Stimulated activated CD8-positive, alpha-beta memory T cell treated with anti-CD3 and anti-CD28 coated beads, Interleukin-15, amount 100 ng/mL, for 24 hours (primary cell): ENCODE data around the gene KRT8.
A peak's percentile ranks its signal among the peaks of the same experiment; 100 is the strongest.

Experiments
- DNase-seq: peaks from one replicate; pipeline ENCODE4 v3.0.0-alpha.2; 2020; ENCODE audit warnings: low read depth

Gene KRT8

DNA sequence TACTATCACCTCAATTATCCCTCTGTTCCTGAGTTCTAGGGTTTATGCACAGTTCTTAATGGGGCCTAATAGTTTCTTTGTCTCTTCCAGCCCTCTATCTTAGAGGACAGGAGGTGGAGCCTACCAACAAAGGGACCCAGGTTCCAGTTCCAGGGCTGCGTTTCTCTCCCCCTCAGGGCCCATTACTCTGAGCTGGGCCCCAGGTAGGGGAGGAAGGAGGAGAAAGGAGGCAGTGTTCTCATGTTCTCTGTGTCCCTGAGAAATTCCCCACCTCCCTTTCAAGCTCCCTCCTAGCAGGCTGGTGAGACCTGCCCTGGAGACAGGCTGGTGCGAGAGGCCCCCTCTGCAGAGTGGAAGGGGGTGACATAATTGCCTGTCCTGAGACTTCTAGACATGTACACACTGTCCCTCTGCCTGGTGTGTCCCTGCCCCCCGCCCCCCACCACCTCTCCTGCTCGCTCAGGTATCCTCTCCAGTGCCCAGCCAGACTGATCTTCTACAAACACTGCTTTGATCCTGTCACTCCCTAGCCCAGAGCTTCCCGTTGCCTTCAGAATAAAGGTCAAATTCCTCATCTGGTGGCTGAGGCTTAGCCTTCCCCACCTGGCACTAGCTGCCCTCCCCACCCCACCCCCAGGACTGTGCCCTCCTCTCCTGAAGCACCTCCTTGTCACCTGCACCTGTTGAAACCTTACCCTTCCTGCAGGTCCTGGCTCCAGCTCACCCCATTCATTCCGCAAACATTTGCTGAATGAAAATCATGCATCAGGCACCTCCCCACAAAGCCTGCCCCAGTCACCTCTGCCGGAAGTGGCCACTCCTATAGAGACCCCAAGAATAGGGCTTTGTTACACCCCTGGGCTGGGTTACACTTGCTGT is 21.1 kb upstream of the KRT8 start:
- DNase-seq = no peak

DNA sequence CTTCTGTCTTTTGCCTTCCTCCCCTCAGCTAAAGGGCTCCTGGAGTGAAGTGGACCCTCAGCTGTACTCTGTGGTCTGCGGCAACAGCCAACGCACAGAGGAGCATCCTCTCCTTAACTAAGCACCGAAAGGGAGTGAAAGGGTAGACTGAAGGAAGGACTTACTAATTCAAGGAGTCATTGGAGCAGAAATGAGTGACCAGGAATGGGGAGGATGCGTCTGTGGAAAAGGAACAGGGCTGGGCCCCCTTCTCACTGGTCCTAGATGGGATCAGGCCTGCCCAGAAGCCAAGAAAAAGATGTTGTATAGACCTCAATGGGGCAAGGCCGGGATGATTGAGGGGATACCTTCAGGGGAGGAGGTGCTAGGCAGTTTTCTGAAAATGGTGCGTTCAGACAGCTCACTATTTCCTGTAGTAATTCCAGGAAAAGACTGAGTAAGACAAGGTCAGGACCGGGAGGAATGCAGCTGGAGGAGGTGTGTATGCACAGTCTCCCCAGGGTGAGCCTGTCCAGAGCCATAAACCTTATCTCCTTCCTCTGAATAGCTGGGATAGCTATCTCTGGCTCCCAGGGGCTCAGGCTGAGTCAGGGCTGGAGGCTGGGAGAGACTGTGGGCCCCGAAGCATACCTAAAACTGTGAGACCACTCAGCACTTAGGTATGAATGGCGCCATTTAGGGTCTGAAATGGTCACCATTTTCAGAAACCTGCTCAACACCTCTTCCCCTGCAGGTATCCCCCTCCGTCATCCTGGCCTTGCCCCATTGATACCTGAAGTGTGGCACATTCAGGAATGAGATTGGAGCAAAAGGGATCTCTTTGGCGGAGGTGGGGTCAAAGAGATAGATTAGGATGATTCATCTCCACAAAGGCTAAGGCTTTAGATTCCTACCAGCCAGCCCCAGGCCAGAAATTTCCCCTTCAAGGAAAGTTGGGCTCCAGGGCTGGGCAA is 20.2 kb upstream of the KRT8 start:
- DNase-seq = no peak

DNA sequence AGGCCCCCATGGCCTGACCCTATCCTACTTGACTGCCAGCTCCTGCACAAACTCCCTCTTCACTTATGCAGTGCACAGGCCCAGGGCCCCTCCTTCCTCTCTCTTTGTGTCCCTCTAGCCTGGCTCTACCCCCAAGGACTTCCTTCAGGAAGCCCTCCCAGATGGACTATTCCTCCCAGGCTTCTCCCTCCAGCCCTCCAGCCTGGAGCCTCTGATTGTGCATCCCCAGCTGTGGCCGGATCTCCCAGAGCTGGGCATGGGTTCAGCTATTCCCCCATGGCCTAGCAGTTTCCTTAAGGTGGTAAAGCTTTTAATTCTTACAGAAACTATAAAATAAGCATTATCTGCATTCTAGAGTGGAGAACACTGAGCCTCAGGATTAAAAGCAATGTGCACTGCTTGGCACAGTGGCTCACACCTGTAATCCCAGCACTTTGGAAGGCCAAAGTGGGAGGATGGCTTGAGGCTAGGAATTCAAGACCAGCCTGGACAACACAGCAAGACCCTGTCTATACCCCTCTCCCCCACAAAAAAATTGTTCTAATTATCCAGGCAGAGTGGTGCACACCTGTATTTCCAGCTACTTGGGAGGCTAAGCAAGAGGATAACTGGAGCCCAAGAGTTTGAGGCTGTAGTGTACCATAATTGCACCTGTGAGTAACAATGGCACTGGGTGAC is 16.8 kb upstream of the KRT8 start:
- no peak for DNase-seq

DNA sequence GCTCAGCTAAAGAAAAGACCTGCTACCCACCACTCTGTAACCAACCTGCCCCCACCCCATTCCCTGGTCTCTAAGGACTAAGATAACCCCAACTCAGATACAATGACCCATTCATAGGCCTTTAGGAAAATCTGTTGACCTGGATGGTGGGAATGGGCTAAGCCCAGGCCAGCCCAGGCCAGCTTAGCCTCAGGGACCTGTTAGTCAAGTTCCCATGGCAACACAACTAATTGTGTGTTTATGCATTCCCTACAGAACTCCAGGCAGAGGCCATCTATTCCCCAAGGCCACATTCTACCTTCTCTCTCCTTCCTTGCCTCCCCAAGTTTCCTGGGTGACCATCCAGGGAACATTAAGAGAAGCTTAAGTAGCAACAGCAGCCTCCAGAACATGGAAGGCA is 16.1 kb upstream of the KRT8 start:
- DNase-seq = no peak

DNA sequence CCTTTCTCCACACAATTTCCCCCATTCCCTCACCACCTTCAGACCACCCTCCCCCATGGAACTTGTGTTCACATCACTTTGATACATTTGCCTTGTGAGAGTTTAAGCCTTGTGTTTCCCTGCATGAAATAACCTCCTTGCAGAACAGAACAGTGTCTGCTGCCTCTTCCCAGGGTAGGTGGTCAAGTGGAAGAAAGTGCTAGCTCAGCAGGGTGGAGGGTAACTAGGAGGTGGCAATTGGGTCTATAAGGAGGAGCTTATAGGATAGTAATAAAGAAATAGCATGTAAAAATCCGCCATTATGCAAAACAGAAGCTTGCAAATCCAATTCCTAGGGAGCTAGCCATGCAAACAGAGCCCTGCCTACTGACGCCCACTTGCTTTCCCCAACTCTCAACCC is 13.9 kb upstream of the KRT8 start:
- DNase-seq = no peak

DNA sequence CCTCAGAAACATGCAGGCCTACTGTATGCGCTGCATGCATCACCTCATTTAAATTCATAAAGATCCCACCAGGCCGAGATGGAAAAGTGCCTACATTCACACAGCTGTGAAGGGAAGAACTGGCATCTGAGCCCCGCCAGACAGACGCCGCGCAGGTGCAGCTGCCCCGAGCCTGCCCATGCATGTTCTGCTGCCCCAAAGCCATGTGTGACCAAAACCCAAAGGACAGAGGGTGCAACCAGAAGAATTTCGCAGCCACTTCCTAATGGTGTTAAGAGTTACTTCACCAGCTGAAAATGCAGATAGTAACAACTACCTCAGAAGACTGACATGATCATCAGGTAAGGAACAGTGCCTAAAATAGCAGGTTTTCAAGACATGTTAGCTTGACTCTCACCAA is 13.5 kb upstream of the KRT8 start:
- no peak for DNase-seq

DNA sequence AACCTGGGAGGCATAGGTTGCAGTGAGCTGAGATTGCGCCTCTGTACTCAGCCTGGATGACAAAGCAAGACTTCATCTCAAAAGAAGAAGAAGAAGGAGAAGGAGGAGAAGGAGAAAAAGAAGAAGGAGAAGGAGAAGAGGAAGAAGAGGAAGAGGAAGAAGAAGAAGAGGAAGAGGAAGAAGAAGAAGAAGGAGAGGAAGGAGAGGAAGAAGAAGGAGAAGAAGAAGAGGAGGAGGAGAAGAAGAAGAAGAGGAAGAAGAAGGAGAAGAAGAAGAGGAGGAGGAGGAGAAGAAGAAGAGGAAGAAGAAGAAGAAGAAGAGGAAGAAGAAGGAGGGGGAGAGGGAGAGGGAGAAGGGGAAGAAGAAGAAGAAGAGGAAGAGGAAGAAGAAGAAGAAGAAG is 12.9 kb upstream of the KRT8 start:
- no peak for DNase-seq

DNA sequence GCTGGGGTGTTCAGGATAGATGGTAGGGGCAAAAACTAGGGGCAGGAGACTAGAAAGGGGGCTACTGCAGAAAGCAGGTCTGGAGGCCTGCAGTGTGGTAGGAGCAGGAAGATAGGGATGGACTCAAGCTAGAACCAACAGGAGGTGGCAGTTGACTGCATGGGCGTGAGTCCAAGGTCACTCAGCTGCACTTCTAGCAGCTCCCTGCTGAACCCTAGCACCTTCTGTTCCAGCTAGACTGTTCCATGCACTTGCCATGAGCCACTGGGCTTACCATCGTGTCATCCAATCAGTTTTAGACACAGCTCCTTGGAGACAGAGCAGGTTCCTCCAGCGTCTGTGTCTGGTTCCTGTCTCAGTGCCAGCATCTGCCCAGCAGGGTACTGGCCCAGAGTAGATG is 11.3 kb upstream of the KRT8 start:
- no peak for DNase-seq

DNA sequence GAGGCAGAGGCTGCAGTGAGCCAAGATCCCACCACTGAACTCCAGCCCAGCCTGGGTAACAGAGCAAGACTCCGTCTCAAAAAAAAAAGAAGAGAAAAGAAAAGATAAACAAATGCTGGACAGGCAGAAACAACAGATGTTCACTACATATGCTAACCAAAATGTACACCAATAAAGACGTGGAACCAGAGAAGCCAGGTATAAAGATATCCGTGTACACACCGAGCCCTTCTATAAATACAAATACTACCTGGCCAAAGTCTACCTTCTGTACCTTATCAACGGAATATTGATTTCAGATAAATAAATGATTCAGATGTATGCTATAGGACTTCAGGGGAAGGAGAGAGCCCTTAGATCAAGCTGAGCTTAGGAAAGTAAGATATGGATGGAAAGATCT is 10.8 kb upstream of the KRT8 start:
- DNase-seq = no peak

DNA sequence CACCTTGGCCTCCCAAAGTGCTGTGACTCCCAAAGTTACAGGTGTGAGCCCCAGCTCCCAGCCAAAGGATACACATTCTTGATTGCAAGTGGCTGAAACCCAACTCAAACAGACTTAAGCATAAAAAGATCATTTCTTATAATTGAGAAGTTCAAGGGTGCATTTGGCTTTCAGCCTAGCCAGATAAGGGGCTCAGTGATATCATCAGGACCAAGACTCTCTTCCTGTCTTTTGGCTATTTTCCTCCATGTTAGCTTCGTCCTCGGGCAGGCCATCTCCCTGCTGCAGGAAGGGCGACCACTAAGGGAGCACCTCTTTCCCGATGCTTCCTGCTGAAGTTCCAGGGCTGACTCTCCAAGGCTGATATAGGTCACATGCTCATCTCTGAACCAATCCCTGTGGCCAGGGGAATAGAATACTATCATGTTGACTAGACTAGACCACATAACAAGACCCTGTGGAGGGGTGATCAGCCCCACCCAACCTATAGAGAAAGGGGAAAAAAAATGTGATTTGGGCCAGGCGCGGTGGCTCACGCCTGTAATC is 9.8 kb upstream of the KRT8 start:
- DNase-seq = no peak

DNA sequence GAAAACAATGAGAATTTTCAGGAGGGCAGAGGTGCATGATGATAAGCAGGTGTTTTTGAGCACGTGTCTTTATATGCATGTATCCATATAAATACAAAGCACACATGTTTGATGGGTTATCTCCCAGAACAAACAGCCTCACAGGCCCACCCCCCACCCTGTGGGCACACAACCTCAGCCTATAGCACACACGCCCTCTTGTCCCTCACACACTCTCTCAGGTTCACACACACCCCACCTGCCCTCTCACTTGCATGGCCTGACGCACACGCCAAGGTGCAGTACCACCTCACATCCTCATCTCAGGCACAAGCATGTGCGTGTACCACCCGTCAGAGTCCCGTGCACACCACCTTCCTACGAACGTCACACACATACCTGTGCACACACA is 8.6 kb upstream of the KRT8 start:
- DNase-seq = no peak

DNA sequence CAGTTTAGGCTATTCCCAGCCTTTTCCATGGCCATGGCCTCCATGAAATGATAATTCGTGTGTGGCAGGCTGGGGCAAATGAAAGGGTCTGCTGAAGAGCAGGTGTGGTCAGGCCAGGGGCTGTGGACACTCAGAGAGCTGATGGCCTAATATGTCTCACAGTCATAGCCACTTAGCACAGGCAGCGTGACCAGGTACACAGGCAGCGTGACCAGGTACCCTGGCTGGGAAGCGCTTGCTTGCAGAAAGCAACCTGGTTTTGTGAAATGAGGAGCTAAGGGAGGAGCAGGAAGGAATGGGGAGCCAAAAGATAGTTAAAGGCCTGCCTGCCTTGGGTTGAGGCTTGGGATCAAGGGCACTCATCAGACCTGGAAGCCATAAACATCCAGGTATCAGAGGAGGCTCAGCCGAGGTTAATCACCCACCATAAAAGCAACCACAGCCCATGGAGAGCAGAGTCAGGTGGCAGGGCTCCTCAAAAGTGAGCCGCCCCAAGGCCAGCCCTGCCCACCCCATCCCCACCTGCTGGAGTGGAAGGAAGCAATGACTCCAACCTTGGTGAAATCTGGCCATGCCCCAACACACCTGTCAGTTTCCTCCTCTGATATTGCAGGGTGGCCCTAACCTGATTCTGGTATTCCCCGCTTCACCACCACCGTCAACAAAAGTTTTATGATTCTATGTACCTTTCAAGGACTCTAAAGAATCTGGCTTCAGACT is 8.0 kb upstream of the KRT8 start:
- DNase-seq = no peak

DNA sequence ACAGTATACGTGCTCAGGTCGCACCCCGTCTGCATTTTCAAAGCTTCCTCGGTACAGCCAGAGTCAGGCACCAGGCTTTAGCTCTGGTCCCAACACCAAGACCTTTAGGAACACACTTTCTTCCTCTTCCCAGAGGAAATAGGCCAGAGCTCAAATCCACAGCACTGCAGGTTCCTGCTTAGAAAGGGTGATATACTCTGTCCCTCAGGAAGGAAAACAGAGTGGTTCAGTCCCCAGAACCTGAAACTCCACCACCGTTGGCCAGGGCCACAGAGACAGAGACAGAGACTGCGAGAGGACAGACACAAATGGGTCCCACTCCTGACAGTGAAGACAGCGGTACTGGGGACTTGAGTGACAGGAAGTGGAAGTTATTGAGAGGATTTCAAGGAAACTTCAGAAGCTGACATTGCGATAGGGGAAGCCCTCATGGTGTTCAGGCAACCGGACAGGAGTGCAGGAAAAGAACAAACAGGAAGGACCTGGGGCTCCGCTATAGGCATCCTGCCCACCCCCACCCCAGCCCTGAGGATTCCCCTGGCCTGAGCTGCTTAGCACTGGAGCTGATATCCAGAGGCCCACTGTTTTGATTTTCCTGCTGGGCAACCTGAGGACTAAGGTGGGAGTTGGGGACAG is 5.5 kb upstream of the KRT8 start:
- DNase-seq = no peak

DNA sequence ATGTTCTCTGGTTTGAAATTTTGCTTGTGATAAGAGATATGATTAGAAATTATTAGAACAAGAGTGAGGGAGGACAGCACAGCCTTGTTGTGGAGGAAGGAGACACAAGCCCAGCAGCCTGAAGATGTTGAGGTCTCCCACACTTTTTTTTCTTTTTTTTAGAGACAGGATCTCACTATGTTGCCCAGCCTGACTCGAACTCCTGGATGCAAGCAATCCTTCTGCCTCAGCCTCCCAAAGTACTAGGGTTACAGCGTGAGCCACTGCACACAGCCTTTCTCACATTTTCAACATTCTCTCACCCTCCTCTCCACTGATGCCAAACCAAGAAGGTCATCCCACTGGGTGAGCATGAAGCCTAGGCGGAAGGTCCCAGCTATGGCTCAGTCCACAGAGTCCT is 4.9 kb upstream of the KRT8 start:
- DNase-seq = no peak

DNA sequence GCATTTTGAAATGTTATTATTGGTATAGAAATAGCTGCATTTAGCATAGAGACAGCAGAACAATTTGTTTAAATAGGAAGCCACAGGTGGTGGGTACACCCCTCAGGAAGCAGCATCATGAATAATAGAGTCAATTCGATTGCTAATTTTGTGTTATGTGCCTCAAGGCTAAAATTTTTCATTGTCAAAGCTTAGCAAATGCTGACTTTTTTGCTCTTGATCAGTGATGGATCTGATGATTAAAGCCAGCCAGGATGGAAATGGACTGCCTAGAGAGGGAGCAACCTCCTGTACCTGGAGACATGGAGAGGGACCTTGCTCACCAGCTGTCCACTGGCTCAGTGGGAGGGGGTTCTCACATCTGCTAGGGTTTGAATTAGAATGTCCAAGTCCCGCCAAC is 4.5 kb upstream of the KRT8 start:
- no peak for DNase-seq

DNA sequence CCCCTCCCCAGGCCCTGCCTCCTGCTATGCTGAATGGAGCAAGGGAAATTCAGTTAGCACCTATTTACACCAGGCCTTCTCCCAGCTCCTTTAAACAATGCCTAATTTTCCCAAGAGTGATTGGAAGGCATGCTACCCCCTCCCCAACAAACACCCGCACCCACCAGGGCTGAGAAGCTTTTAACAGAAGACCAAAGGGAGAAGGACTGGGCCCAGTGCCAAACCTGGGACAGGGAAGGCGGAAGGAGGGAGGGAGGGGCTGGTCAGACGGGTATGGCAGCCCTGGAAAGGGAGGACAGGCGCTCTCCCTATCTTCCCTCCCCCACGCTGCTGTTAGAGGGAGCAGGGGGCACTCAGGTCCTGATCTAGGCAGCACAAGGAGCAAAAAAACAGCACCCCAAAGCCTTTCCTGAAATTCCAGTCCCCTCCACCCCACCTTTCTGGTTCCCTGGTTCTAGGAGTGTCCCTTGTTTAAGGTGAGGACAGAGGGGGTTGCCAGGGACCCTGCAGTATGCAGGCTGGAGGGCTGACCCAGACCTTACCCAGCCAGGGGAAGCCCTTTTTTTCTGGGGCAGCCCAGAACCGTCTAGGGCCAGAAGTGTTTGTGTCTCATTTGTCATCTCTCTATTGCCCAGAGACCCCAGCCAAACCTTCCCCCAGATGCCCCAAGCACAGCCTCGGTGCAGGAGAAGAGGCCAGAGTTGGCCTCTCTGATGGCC is 2.4 kb upstream of the KRT8 start:
- DNase-seq = no peak

DNA sequence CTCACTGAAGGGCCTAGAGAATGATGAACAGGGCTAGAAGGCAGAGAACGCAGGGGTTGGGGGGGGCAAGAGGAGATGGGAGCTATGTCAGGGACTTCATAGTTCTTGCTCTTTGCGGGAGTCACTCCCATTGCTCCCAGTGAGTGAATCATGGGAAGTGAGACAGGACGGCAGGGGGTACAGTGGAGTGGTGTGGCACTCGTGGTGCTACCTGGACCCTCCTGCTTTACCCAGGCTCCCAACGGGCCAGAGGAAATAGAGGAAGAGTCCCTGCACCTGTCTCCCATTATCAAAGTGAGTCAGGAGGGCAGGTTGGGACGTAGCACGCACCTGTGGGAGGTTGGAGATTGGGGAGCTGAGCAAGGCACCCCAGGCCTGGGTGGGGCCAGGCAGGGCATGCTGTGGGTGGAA is 1.3 kb upstream of the KRT8 start:
- no peak for DNase-seq

DNA sequence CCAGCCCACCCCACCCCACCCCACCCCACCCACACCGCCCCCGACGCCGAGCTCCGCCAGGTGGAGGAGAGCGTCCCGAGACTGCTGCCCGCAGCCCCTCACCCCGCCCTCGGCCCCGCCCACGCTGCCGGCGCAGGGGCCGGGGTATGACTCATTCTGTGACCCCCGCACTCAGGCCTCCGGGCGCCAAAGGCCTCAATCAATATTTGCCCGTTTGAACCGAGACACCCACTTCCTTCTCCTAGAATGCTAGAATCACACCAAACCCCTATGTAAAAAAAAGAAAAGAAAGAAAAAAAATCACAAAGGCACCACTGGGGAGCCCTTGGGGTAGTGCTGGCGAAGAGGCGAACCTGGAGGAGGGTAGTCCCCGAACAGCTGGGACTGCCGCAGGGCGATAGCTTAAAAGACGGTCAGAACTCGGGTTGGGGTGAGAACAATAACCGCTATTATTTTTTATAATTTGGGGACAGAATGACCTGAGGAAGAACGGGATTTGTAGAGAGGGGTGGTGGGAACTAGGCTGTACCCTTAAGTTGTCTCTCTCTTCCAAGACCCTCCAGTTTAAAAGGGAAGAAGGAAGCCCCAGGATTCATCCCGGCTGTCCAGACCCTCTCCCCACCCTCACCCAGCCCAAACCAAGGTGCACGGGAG is 894 bp downstream of the KRT8 start:
- DNase-seq = no peak

DNA sequence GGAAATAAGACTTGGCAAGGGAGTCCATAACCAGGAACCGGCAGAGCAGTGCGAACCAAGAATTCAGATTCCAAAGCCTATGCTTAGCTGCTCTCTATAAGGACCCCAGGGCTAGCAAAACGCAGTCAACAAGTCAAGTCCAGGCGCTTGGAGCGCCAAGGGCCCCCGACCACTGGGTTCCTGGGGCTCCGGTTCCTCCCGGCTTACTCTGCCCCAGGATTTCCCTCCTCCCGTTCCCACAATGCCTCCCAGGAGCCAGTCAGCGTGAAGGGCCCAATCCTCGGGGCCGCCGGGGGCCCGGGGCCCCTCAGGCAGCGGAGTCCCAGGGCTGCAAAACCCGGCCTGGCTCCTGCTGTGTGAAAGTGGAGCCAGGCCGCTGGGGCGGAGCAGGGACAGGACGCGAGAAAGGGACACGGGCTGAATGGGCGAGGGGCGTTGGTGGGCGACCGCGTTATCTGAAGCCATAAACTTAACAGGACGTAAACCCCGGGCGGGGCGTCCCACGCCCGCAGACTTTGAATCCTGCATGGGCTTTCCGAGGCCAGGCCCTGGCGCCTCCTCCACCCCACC is 1.5 kb downstream of the KRT8 start:
- peak; percentile 35 for DNase-seq
